SK-N-SH (cell line): Measurements from ENCODE around the gene KLHL12. TPM values are rescaled to one million over a fixed set of nuclear protein-coding genes. Genes with fewer than 3 reads are reported as not detected.

Experiments
- CTCF ChIA-PET: fragments of 300-600, 350-600 bp; formaldehyde crosslinking; extraction: SDS; loops from one replicate; lab custom pipeline; 2021; lab: Yijun Ruan, JAX
- POLR2A ChIA-PET: fragments of 350-600 bp; sonication (Branson Sonifier 250); formaldehyde crosslinking; extraction: SDS; loops from one replicate; lab custom pipeline; 2020; ENCODE audit warnings: antibody characterized with exemption, inconsistent platforms; lab: Yijun Ruan, JAX
- DNase-seq: peaks from one replicate; pipeline ENCODE4 v3.0.0; 2012
- H2AFZ ChIP-seq: fragments of 200-600 bp; sonication (generic); 2 replicates; pipeline ENCODE4 v1.8.1; 2016; ENCODE audit warnings: antibody characterized with exemption, mild to moderate bottlenecking, low read depth
- H3F3A ChIP-seq: fragments of 200-600 bp; sonication (generic); replicated peaks from 2 replicates; pipeline ENCODE3; 2016; ENCODE audit warnings: antibody characterized with exemption, mild to moderate bottlenecking; ENCODE audit not compliant: insufficient read depth
- H3K27ac ChIP-seq, 2 experiments: fragments of 200-500 bp in 1 of 2; fragments of 200-600 bp in 1 of 2; sonication (Bioruptor generic) in 1 of 2; sonication (generic), shearing (Covaris generic) in 1 of 2; 2 replicates each; pipeline versions ENCODE4 v1.5.1 to v1.6.1; 2014 to 2016; ENCODE audit warnings: low read depth in 2 of 2, inconsistent platforms in 1 of 2, low read length in 1 of 2, mild to moderate bottlenecking in 1 of 2, mixed read lengths in 1 of 2
- H3K27me3 ChIP-seq: fragments of 200-600 bp; sonication (generic), shearing (Covaris generic); 2 replicates; pipeline ENCODE4 v1.6.1; 2016; ENCODE audit warnings: mixed run types; ENCODE audit not compliant: insufficient read depth
- H3K36me3 ChIP-seq, 2 experiments: fragments of 200-500 bp in 1 of 2; fragments of 200-600 bp in 1 of 2; sonication (Bioruptor generic) in 1 of 2; sonication (generic) in 1 of 2; replicated peaks in 1 of 2; 2 replicates each; pipeline versions ENCODE3 to v1.5.1; 2014 to 2016; ENCODE audit warnings: low read length in 1 of 2, mild to moderate bottlenecking in 1 of 2; ENCODE audit not compliant: insufficient read depth in 2 of 2, control insufficient read depth in 1 of 2
- H3K4me1 ChIP-seq, 2 experiments: fragments of 200-500 bp in 1 of 2; fragments of 200-600 bp in 1 of 2; sonication (Bioruptor generic) in 1 of 2; sonication (generic), shearing (Covaris generic) in 1 of 2; 2 replicates each; pipeline versions ENCODE4 v1.5.1 to v1.6.1; 2014 to 2016; ENCODE audit warnings: low read depth in 1 of 2, low read length in 1 of 2, mixed run types in 1 of 2; ENCODE audit not compliant: insufficient read depth in 2 of 2, control insufficient read depth in 1 of 2
- H3K4me2 ChIP-seq: fragments of 200-600 bp; sonication (generic), shearing (Covaris generic); 2 replicates; pipeline ENCODE4 v1.6.1; 2017; ENCODE audit warnings: mixed run types
- H3K4me3 ChIP-seq, 2 experiments: fragments of 200-500 bp in 1 of 2; fragments of 200-600 bp in 1 of 2; sonication (Bioruptor generic) in 1 of 2; sonication (generic), shearing (Covaris generic) in 1 of 2; 2 replicates each; pipeline versions ENCODE4 v1.5.1 to v1.8.1; 2014 to 2016; ENCODE audit warnings: low read depth in 2 of 2, inconsistent platforms in 1 of 2, low read length in 1 of 2, mild to moderate bottlenecking in 1 of 2, mixed read lengths in 1 of 2, moderate library complexity in 1 of 2
- H3K79me2 ChIP-seq: fragments of 200-600 bp; sonication (generic); 2 replicates; pipeline ENCODE4 v1.8.1; 2017; ENCODE audit warnings: mild to moderate bottlenecking; ENCODE audit not compliant: insufficient read depth
- H3K9ac ChIP-seq: fragments of 200-600 bp; sonication (generic); 2 replicates; pipeline ENCODE4 v1.6.1; 2017; ENCODE audit warnings: mixed run types
- H3K9me2 ChIP-seq: fragments of 200-600 bp; sonication (generic); 2 replicates; pipeline ENCODE4 v1.6.1; 2017; ENCODE audit warnings: mixed run types
- H3K9me3 ChIP-seq: fragments of 200-600 bp; sonication (generic); 2 replicates; pipeline ENCODE4 v1.6.1; 2017; ENCODE audit warnings: mixed run types, mild to moderate bottlenecking, moderate library complexity
- H4K20me1 ChIP-seq: fragments of 200-600 bp; sonication (generic); 2 replicates; pipeline ENCODE4 v1.6.1; 2017; ENCODE audit warnings: mild to moderate bottlenecking, mixed run types; ENCODE audit not compliant: insufficient read depth
- CHD2 ChIP-seq: fragments of 150-350 bp; IDR thresholded peaks from 2 replicates; pipeline ENCODE4 v1.6.1; 2018; ENCODE audit warnings: low read length; ENCODE audit not compliant: partially characterized antibody
- CTCF ChIP-seq: fragments of 200-600 bp; sonication (generic); IDR thresholded peaks from 2 replicates; pipeline ENCODE4 v1.6.1; 2017; ENCODE audit warnings: antibody characterized with exemption, mild to moderate bottlenecking, moderate library complexity
- EP300 ChIP-seq, 2 experiments: IDR thresholded peaks; 2 replicates each; pipeline versions ENCODE4 v1.4.0 to v1.6.1; 2012; ENCODE audit warnings: borderline replicate concordance in 1 of 2, low read depth in 1 of 2, low read length in 1 of 2
- GABPA ChIP-seq: IDR thresholded peaks from 2 replicates; pipeline ENCODE4 v1.4.0; 2012; ENCODE audit warnings: low read depth, mild to moderate bottlenecking
- JUND ChIP-seq: IDR thresholded peaks from 2 replicates; pipeline ENCODE4 v1.4.0; 2012
- MEF2A ChIP-seq: IDR thresholded peaks from 2 replicates; pipeline ENCODE4 v1.4.0; 2012; ENCODE audit warnings: low read depth, borderline replicate concordance
- MXI1 ChIP-seq: IDR thresholded peaks from 2 replicates; pipeline ENCODE4 v1.6.1; 2012; ENCODE audit warnings: mild to moderate bottlenecking, low read depth, low read length, improper control_type of control experiment
- NFIC ChIP-seq: IDR thresholded peaks from 2 replicates; pipeline ENCODE4 v1.4.0; 2012; ENCODE audit warnings: borderline replicate concordance
- POLR2AphosphoS5 ChIP-seq: IDR thresholded peaks from 2 replicates; pipeline ENCODE4 v1.6.1; 2012; ENCODE audit warnings: low read depth, low read length
- SIN3A ChIP-seq: IDR thresholded peaks from 2 replicates; pipeline ENCODE4 v1.6.1; 2012; ENCODE audit warnings: low read depth, mild to moderate bottlenecking, low read length, moderate library complexity, borderline replicate concordance
- TAF1 ChIP-seq: IDR thresholded peaks from 2 replicates; pipeline ENCODE4 v1.6.1; 2012; ENCODE audit warnings: low read depth, mild to moderate bottlenecking, low read length, moderate library complexity, borderline replicate concordance
- ZBTB33 ChIP-seq: IDR thresholded peaks from 2 replicates; pipeline ENCODE4 v1.4.0; 2012; ENCODE audit warnings: low read depth, borderline replicate concordance
- WGBS: methylation state at CpG from one replicate; pipeline ENCODE4 v1.1.6; 2017; ENCODE audit warnings: low lambda C conversion rate; 5-methylcytosine and 5-hydroxymethylcytosine counted together
- polyA plus RNA-seq, 3 experiments: library from polyadenylated mRNA; depleted of rRNA; stranded (reverse); fragments of >200 nt; gene quantifications; 2 replicates each; pipeline ENCODE4 v1.2.3, GENCODE V29; 2012

KLHL12 gene
- polyA plus RNA-seq, 1 of the 3 experiments (the other 2 are of a cell fraction): 22.6 TPM

DNA sequence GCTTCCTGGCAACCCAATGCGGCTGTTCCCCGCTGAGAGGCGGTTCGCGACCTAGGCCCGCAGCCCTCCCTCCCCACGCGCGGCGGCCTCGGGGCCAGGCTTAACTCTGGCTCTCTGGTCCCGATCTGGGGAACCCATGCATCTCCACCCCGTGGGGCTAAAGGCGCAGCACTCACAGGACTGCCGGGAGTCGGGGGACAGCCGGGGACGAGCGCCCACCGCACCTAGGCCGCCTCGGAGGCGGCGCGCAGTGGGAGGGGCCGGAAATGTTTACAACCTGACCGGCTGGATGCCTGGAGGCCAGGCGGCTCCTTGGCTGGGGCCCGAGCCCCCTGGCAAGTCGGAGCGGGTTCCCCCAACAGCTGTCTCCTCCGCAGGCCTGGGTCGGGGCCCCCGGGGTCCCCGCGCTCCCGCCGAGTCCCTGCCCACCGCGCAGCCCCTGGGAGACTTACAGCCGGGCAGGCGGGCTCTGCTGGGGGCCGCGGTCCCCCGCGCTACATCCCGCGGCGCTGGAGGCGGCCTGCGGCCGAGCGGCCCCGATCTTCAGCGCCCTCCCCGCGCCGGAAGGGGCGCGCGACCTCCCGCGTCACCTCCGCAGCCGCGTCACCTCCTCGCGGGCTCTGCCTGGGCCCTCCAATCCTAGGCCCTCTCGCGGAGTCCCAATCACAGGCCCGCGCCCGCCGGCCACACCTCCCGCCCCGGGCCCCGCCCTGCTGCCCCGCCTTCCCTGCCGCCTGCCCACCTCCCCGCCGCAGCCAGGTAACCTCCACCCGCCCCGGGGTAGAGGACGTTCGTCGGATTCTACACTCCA, 30.9 kb upstream of the KLHL12 start, which contains the start of gene ADIPOR1:
TSS of gene ADIPOR1 (minus strand) at position 580 of the 811 bp plus-strand sequence. CDS start 7,242 bp downstream, outside the sequence.
- Histone ChIP-seq H4K20me1 (peaks cover 32% of the 10 kb centered on the region), H3K79me2 (peaks cover 50% of the 10 kb centered on the region), H3K36me3 (peaks cover 3 to 29% of the 10 kb centered on the region in 2 experiments)
- WGBS: 0% methylated on average over 6 of the region's 86 CpGs
- POLR2A ChIA-PET: no interaction called here
- TF ChIP-seq TAF1 (peak; percentile 41; the same call in 1 of the 2 replicates), JUND (no peak), ZBTB33 (peak; percentile 85; the same call in 1 of the 2 replicates), POLR2AphosphoS5 (peak; percentile 59; the same call in 1 of the 2 replicates), EP300 (IDR thresholded peaks at IDR 0.05; ENCODE audit: borderline replicate concordance in 1 of 2, low read depth in 1 of 2, low read length in 1 of 2) (no peak), CHD2 (peak; percentile 88), MXI1 (peak; percentile 62; the same call in 1 of the 2 replicates), SIN3A (peak; percentile 17; the same call in 1 of the 2 replicates), GABPA (peak; percentile 81), NFIC (no peak), CTCF (no peak), MEF2A (no peak)
- TF ChIP-seq, all 33 proteins: peak for 7
- peaks cover 16 to 17% of the 10 kb centered on the region in 2 experiments for H3K4me1 ChIP-seq
- H3K9ac ChIP-seq: peak within 1 kb of the TSS; percentile 89
- H3K9me2 ChIP-seq: no peaks in the 10 kb centered on the region
- peaks cover 11% of the 10 kb centered on the region for H3F3A ChIP-seq
- CTCF ChIA-PET: no interaction called here
- peak within 1 kb of the TSS; percentile 84 for H2AFZ ChIP-seq
- H3K27ac ChIP-seq: peak within 1 kb of the TSS; percentile 67 to 71
- no peaks in the 10 kb centered on the region for H3K27me3 ChIP-seq
- peak within 1 kb of the TSS; percentile 91 to 96 for H3K4me3 ChIP-seq
- peak within 1 kb of the TSS; percentile 71 for H3K4me2 ChIP-seq
- peak; percentile 99 for DNase-seq
- no peaks in the 10 kb centered on the region for H3K9me3 ChIP-seq
